ENCODE results near the gene CDH1.

CDH1 gene

GRCh38 chr16:68857479-68857878 lies 120.4 kb downstream of the CDH1 start:
- no peak for DNase-seq (ENCODE audit: low spot score)

- DNase-seq (ENCODE audit: low spot score) = no peak
Measured at GRCh38 chr16:68859828-68860227, 122.7 kb downstream of the CDH1 start.

- no peak for DNase-seq (ENCODE audit: low spot score)
Measured at GRCh38 chr16:68860978-68861892, 124.1 kb downstream of the CDH1 start.

- DNase-seq (ENCODE audit: low spot score) = no peak
Measured at GRCh38 chr16:68866933-68867332, 129.8 kb downstream of the CDH1 start.

GRCh38 chr16:68869492-68870088 lies 132.5 kb downstream of the CDH1 start:
- no peak for DNase-seq (ENCODE audit: low spot score)

- DNase-seq (ENCODE audit: low spot score) = no peak
Measured at GRCh38 chr16:68873635-68874471, 136.8 kb downstream of the CDH1 start.

GRCh38 chr16:68875871-68876270 lies 138.8 kb downstream of the CDH1 start:
- DNase-seq (ENCODE audit: low spot score) = no peak

GRCh38 chr16:68883685-68884084 lies 146.6 kb downstream of the CDH1 start:
- DNase-seq (ENCODE audit: low spot score) = no peak

- no peak for DNase-seq (ENCODE audit: low spot score)
Measured at GRCh38 chr16:68884401-68884800, 147.3 kb downstream of the CDH1 start.

All from NAMALWA (cell line).